GM18507 (cell line): ENCODE results near the gene CDC14C.

Experiments
- DNase-seq: peaks from one replicate; pipeline ENCODE4 v3.0.0; 2011; ENCODE audit warnings: low read depth; ENCODE audit not compliant: insufficient read length; ENCODE audit errors: extremely low spot score
- FAIRE-seq: peaks from 2 replicates; lab custom pipeline; 2011; peaks lifted over from hg19 to GRCh38; lab: Jason Lieb, UNC

Gene CDC14C

DNA sequence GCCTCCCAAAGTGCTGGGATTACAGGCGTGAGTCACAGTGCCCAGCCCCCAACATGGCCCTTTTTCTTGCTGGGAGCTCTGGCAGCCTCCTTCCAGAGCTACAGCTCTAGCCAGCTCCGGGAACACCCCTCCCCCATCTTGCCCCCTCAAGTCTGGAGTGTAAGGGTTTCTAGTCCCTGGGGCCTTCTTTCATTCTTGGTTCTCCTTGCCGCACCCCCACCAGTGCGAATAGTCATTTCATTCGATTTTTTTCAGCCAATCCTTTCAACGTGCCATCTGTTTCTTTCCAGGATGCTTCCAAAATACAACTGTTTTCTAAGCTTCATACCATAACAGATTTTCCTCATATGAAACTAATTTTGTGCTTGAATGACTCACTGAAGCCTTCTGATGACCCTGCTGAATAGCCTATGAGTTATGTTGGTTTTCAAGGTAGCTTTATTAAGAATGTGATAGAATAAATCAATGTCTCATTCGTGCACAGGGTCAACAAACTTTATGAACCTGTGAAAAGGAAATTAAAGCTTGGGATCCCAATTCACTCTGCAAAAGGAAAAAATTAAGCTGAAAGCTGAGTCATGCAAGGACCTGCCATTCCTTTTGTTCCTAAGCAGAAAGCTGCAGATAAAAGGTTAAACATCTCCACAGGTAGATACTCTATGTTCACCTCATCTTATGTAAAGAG, 38.6 kb downstream of the CDC14C start:
- no peak for FAIRE-seq

DNA sequence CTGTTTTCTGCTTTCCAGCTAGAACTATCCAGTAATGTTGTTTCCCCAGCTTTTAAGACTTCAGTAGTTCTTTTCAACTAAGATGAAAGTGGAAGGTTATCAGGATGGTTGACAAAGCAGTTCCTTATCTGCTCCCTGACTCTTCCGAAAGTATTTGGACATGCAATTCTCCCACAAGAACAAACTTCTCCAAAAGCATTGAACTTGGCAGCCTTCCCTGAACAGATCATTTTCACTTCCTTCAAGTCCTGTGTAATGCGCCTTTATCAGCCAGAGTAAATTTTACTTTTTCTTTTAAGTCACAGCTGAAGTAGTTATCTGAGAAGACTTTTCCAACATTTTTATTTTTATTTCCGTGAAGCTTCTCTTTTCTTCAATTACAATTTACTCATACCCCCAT, 39.7 kb downstream of the CDC14C start:
- DNase-seq (no peak), FAIRE-seq (no peak)

More for the DNA sequence above, 38.6 kb downstream of the CDC14C start:
- no peak for DNase-seq

GRCh38 chr7:48971173-48971572, 46.8 kb downstream of the CDC14C start:
- FAIRE-seq (no peak), DNase-seq (no peak)

GRCh38 chr7:48976253-48976652, 51.9 kb downstream of the CDC14C start:
- FAIRE-seq (no peak), DNase-seq (no peak)

DNA sequence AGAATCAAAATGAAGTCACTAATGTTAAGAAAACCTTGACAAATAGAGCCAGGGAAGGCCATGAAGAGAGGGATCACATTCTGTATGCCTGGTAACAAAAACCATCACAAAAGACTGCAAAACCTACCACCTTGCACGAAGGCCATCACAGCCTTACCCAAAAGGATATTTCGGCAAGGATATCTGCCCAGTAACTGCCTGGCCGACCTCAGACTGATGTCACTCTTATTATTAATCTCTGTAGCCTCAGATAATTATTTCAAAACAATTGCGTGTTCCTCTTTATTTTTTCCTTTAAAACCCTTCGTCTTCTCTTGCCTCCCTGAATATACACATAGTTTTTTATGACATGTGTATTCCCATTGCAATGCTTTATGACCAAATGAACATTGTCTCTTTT, 52.5 kb downstream of the CDC14C start:
- FAIRE-seq = no peak
- DNase-seq = no peak
